ENCODE measurements around the gene LILRB2.
"Not testable (repeated sequence)": the region's sequence is repeated elsewhere in the genome, so short reads cannot be mapped to it uniquely, and the experiment has no call there.

The LILRB2 gene

DNA sequence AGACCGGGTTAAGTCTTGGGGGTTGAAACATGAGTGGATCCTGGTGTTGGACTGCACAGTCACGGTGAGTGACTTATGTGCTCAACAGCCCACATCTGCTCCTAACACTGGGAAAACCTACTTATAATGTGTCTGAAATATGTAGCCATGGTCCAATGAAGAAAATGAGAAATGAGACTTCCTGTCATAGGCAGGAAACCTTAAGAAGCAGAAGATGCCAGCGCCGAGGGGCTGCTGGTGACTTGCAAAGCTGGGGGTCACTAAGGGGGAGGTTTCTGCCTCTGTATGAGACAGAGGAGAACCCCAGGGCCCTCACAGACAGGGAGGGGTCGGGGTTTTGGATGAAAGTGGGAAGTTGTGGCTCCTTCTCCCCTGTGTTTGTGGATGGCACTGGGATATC is 8.7 kb downstream of the LILRB2 start:
- not testable (repeated sequence) for DNase-seq (ENCODE audit: low spot score)

DNA sequence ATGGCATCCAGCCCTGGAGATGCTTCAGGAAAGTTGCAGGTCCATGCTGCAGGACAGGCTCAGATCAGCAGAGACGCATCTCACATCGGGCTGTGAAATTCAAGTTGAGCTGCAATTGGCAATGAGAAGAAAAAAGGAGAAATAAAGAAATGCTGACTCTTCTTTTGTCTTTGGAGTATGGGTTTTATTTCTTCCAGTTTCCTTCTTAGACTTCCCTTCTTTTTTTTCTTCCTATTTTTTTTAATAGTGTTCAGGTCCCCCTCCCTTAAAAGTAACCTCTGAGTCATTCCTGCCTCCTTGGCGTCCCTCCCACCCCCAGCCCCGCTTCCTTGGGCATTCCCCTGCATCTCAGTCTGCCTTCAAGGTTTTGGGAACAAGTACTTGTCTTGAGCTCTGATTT is 9.3 kb downstream of the LILRB2 start:
- DNase-seq (ENCODE audit: low spot score), result not testable (repeated sequence)

DNA sequence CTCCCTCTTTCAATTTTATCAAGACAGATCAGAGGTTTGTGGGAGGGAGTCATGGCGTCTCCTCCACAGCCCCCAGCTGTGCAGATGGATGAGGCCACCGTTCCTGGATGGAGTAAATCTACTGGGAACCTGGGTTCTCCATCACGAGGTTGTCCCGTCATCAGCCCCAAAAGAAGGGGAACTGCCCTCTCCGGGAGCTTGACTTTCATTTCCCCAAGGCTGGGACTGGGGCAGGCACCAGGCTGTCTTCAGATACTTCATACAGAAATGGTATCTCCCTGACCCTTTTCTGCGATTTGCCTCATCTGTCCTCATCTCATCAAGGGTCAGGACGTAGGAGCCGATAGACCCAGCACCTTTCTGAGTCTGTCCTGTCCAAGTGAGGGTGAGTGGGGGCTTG is 9.8 kb downstream of the LILRB2 start:
- DNase-seq (ENCODE audit: low spot score), result no peak

DNA sequence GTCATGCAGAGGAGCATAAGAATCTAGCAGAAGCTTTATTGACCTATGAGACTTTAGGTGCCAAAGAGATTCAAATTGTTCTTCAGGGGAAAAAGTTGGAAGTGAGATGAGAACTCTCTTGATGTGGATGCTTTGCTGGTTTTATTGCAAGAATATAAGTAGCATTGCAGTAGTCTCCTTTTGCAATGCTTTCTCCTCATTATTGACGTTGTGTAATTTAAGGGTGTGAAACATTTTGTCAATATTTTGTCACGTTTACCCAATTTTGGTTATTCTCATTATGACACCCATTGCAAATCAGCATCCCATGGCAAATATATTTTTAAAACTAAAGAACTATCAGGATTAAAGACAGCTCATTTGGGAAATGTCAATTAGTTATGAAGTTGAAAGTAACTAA is 12.0 kb downstream of the LILRB2 start:
- DNase-seq (ENCODE audit: low spot score), result no peak

DNA sequence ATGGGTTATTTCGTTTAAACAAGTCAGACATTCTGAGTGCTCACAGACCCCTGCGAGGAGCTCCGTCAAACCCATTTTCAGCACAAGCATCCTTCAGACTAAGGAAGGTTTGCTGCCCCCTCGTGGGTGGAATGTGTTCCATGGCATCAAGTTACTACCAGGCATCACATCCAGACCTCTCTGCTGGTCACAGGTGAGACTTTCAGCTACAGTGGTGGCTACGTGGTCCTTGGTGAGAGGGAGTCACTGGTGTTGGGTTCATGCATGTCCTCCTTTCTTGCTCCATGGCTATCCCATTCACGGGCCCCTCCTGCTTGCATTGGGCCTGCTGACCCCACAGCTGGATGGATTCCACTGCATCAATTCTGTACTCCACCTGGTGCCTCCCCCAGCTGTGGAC is 14.8 kb downstream of the LILRB2 start:
- peak; percentile 67 for DNase-seq (ENCODE audit: low spot score)

DNA sequence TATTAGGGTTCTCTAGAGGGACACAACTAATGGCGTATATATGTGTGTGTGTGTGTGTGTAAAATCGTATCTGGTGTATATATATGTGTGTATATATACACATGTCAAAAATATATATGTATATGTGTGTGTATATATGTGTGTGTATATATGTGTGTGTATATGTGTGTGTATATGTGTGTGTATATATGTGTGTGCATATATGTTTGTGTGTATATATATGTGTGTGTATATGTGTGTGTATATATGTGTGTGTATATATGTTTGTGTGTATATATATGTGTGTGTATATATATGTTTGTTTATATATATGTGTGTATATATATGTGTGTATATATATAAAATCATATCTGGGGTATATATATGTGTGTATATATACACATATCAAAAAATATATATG is 18.4 kb downstream of the LILRB2 start:
- no peak for DNase-seq (ENCODE audit: low spot score)

DNA sequence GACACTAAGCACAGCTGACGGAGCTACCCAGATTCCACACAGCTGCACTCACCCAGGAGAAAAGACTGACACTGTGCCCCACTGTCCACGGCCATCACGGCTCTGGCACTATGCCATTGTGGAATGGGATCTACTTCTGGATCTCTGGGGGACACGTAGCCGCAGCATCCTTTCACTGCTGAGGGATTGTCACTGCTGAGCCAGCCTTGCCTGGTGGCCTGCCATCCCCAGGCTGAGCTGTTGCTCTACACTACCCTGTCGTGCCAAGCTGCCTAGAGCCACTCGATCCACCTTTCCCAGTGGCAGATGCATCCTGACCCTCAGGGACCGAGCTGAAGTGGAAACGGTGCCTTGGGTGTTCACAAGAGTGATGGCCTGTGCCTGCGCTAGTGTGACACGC is 18.8 kb downstream of the LILRB2 start:
- no peak for DNase-seq (ENCODE audit: low spot score)

DNA sequence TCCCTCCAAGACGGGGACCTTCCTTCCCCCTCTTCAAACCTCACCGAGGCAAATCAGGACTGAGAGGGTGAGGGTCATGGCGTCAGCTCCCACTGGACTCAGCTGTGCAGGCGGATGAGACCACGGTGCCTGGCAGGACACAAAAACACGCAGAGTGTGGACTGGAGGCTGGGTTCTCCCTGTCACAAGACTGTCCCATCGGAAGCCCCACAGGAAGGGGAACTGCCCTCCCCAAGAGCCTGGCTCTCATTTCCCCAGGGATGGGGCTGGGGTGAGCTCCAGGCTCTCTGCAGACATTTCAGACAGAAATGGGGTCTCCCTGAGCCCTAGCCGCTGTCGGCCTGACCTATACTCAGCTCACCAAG is 23.8 kb downstream of the LILRB2 start, which contains the start of gene LILRB5:
LILRB5 (minus strand) TSS at position 158 of the 365 bp plus-strand sequence; CDS start at position 78, 80 bp downstream.
- DNase-seq (ENCODE audit: low spot score), result no peak

DNA sequence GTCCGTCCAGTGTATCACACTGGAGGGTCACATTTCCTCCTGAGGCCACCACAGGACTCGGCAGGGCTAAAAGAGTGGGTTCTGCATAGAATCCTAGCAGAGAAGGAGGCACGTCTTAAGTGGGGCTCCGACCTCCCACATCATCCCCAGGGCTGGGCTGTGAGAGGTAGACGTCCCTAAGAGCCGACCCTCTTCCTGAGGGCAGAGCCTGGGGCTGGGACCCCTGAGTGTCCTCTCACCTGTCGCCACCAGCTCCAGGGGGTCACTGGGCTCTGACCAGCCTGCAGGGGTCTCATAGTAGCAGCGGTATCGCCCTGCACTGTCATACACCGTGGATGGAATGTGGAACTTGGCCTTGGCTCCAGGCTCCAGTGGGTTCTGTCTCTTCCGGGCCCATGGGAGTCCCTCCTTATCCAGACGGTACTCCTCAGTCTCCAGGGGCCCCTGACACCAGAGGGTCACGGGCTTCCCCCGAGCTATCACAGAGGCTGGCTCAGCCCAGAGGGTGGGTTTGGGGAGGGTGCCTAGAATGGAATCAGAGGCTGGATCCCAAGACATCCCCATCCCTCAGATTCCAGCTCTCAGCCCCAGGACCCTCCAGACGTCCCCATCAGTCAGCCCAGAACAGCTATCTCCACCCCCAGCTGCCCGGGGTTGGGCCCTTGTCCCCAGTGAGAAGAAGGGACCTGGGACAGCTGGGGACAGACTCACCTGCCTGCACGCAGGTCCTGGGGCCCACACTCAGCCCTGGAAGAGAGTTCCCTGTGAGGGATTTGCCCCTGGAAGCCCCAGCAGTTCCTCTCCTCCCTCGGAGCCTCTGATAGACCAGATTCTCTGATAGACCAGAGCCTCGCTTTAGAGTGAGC is 24.4 kb downstream of the LILRB2 start:
- no peak for DNase-seq (ENCODE audit: low spot score)

DNA sequence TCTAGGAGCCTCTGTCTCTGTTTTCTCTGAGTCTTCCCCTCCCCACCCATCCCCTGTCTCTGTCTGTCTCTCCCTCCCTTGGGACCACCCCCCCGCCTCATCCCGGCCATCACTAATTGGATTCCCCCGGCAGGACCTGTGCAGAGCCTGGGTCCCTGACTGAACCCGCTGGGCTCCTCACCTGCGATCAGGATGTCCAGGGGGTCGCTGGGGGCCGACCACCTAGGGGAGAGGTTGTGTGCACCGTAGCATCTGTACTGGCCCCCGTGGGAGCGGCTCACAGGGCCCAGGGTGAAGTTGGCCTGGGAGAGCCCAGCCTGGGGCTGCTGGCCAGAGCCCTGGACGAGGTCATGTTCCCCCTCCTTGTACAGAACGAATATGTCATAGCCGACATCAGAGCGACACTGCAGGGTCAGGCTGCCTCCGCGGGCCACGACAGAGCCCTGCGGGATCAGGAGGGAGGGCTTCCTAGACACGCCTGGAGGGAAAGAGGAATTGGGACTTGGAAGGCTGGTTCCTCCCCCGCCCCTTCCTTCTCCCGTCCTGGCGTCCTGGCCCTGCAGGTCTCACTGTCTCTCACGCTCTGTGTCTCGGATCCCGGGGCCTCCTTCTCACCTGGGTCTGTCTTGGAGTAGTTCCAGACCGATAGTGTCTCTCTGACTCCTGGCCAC is 25.7 kb downstream of the LILRB2 start:
- DNase-seq (ENCODE audit: low spot score), result no peak

DNA sequence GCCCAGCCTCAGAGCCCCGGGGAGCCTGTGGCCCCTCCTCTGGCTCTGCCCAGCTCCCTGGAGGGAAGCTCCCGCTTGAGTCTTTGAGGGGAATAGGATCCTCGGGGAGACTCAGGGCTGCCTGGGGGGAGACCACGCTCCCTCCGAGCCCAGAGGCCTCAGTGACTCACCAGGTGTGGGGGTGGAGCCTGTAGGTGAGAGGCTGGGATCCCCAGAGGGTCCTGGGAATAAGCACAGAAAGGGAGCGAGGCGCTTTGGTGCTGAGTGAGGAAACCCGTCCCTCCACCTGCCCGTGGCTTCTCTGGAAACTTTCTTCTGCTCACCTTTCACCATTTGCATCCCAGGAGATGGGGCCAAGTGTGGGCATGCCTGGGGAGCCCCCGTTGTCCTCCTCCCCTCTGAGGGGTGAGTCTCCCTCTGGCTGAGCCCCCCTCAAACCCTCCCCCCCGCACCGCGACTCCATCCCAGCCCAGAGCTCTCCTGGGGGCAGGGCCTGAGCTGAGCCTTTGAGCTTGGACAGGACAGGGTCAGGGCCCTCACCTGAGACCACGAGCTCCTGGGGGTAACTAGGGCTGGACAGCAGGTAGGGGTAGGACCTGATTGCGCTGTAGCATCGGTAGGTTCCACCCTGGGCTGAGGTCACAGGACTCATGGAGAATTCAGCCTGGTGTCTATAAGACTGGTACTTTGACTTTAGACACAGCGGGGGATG is 26.6 kb downstream of the LILRB2 start:
- DNase-seq (ENCODE audit: low spot score), result no peak

DNA sequence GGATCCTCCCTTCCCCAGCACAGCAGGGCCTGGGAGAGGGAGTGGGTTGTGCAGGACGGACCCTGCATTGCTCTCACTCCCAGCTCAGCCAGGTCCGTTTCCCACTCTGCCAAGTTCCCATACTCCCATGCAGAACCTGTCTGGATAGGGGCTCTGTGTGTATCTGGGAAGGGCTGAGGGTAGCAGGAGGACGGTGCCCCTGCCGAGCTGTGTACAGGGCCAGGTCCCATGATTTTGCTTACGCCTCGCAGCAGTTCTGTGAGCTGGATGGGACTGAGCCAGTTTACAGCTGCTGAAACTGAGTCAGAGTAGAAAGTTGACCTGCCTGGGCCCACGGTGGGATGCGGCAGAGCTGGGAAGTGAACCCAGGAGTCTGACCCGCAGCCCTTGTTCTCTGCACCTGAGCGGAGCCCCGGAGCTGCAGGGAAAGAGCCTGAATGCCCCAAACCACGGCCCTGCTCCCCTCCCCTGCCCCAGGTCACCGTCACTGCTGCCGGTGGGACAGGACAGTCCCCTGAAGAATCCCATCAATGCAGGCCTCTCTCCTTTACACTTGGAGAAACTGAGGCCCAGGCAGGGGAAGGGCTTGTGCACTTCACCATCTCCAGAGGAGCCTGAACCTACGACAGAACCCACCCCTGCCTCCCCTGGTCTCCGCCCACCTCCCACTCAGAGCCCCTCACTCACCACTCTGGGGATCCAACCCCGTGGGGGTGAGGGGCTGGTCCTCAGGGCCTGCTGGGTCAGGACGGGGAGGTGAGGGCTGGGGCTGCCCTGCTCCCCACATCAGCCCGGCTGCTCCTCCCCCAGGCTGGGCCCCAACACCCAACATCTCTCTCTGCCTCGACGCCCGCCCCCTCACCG is 27.3 kb downstream of the LILRB2 start:
- no peak for DNase-seq (ENCODE audit: low spot score)

DNA sequence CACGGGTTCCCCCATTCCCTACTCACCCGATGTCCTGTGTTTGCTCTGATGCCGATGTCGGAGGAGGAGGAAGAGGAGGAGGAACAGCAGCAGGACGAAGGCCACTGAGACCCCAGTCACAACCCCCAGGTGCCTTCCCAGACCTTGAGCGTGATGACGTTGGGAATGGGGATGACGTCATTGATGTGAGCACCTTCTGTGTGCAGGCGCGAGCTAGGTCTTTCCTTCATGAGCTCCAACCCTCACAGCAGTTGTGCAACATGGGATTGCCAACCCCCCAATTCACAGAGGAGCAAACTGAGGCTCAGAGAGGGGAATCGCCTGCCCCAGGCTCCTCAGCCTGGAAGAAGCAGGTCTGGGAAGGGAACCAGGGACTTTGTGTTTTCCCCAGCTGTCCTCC is 28.1 kb downstream of the LILRB2 start:
- DNase-seq (ENCODE audit: low spot score), result no peak

DNA sequence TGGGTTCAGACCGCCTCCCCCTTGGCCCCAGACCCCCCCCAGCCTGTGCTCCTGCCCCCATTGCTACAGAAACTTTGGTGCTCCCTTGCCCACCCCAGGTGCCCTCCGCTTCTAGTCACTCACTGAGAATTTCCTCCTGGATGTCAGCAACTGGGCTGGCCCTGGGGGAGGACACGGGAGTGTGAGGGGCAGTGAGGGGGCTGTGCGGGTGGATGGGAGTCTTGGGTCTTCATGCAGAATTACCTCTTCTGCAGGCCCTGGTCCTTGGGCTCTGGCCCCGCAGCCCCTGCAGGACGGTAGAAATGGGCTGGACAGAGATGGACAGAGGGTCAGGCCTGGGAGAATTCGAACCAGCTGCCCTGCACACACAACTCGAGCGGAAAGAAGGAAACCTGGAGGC is 28.7 kb downstream of the LILRB2 start:
- DNase-seq (ENCODE audit: low spot score), result no peak

DNA sequence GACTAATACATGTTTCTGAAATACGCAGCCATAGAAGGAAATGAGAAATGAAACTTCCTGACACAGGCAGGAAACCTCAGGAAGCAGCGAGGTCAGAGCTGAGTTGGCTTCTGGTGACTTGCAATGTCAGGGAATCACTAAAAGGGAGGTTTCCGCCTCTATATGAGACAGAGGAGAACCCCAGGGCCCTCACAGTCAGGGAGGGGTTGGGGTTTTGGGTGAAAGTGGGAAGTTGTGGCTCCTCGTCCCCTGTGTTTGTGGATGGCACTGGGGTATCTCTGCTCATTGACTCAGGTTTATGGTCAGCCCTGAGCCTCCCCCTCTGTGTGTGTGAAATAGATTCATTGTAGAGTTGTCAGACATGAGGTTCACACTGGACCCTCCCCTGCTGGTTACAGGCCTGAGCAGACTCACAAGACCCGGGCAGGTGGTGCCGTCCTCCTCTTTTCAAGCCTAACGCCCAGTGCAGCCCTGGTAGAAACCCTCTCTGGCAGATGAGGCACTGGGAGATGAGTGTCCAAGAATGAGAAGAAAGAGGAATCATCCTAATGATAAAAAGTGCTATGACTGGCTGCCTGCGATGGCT is 32.8 kb downstream of the LILRB2 start:
- no peak for DNase-seq (ENCODE audit: low spot score)

DNA sequence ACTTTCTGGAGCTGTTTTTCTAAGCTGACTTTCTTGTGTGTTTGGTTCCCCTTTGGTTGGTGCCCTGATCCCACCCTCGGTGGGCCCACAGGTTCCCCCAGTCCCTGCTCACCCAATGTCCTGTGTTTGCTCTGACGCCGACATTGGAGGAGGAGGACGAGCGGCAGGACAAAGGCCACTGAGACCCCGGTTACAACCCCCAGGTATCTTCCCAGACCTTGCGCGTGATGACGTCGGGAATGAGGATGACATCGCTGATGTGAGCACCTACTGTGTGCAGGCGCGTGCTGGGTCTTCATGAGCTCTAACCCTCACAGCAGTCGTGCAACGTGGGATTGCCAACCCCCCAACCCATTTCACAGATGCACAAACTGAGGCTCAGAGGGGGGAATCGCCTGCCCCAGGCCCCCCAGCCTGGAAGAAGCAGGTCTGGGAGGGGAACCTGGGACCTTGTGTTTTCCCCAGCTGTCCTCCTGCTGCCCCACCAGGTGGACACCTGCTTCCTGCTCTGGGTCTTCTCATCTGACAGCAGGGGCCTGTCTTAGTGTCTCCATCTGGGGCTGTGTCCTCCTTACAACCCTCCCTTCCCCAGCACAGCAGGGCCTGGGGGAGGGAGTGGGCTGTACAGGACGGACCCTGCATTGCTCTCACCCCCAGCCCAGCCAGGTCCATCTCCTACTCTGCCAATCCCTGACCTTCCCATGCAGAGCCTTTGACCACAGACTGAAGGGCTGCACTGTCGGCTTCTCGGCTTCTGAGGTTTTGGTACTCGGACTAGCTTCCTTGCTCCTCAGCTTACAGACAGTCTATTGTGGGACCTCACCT is 33.6 kb downstream of the LILRB2 start:
- no peak for DNase-seq (ENCODE audit: low spot score)

DNA sequence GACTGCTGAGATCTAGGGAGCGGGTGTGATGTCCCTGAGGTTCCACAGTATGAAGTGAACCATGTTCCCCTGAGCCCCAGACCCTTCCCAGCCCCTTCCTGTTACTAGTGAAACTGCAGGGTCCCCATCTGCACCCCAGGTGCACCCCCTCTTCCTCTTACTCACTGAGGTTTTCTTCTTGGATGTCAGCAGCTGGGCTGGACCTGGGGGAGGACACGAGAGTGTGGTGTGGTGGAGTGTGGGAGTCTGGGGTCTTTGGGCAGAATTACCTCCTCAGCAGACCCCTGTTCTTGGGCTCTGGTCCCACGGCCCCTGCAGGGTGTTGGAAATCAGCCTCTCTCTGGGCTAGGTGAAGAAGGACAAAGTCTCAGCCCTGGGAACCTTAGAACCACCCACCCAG is 35.0 kb downstream of the LILRB2 start:
- DNase-seq (ENCODE audit: low spot score), result no peak

DNA sequence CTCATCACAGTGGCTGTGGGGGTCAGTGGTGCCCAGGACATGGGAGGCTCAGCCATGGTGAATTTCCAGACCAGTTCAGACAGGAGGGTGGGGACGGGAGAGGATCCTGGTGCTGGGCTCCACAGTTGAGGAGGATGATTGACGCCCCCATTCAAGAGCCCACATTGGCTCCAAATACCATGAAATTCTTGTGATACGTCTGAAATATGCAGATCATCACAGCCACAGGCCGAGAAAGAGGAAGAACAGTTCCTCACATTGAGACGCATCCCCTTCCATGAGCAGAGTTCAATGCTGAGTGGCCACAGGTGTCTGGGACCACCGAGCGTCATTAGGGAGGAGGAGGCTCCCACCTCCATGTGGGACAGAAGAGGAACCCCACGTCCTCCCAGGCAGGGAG is 37.1 kb downstream of the LILRB2 start:
- DNase-seq (ENCODE audit: low spot score), result not testable (repeated sequence)

DNA sequence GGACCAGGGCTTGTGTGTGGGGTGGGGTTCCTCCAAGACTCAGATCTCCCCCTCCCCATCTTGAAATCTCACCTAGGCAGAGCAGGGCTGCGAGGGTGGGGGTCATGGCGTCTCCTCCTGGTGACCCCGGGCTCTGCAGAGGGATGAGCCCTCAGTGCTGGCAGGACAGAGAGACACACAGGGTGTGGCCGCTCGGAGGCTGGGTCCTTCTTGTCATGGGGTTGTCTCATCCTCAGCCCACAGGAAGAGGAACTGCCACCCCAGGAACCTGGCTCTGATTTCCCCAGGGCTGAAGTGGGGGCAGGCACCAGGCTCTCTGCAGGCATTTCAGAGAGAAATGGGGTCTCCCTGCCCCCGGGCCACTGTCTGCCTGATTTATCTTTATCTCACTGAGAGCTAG is 38.3 kb downstream of the LILRB2 start, which contains the start of gene LILRA6:
LILRA6 (minus strand) TSS at position 145 of the 400 bp plus-strand sequence.
- not testable (repeated sequence) for DNase-seq (ENCODE audit: low spot score)

DNA sequence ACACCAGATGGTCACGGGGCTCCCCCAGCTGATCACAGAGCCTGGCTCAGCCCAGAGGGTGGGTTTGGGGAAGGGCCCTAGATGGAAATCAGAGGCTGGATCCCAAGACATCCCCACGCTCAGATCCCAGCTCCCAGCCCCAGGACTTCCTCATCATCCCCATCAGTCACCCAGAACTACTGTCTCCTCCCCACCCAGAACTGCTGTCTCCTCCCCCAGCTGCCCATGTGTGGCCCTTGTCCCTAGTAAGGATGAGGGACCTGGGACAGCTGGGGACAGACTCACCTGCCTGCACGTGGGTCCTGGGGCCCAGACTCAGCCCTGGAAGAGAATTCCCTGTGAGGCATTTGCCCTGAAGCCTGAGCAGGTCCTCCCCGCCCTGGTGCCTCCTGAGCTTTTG is 38.7 kb downstream of the LILRB2 start:
- not testable (repeated sequence) for DNase-seq (ENCODE audit: low spot score)

All from D341Med (cell line).